OCI-LY1 (cell line): Measurements from ENCODE around the gene PRTFDC1.
"Not testable (repeated sequence)": the region's sequence is repeated elsewhere in the genome, so short reads cannot be mapped to it uniquely, and the experiment has no call there.

Source experiments
- CTCF ChIP-seq: fragments of 200-600 bp; sonication (generic), shearing (Covaris generic); IDR thresholded peaks from 2 replicates; pipeline ENCODE4 v1.5.1; 2017; ENCODE audit warnings: mild to moderate bottlenecking, antibody characterized with exemption, low read length, moderate library complexity, mixed read lengths
- EZH2 ChIP-seq: fragments of 200-600 bp; sonication (generic), shearing (Covaris generic); IDR thresholded peaks from 2 replicates; pipeline ENCODE4 v1.8.0; 2017; ENCODE audit warnings: borderline replicate concordance, mixed run types, mild to moderate bottlenecking, antibody characterized with exemption, low read length, moderate library complexity, mixed read lengths

GRCh38 chr10:24920192-24920591, 32.2 kb downstream of the PRTFDC1 start:
- not testable (repeated sequence) for TF ChIP-seq CTCF, EZH2
